Heart left ventricle (tissue), 13 donors: ENCODE results near the gene RPSA.

Experiments used
- CTCF ChIP-seq, 12 donors: fragments of 200-600 bp; sonication (generic) in 4 of 12; IDR thresholded peaks; one replicate each; pipeline versions ENCODE4 v1.5.0 to v1.8.0; 2018 to 2022; ENCODE audit warnings: antibody characterized with exemption in 12 of 12, mild to moderate bottlenecking in 5 of 12
- POLR2A ChIP-seq, 2 donors: fragments of 450-650 bp; IDR thresholded peaks; one replicate each; pipeline ENCODE4 v1.6.1; 2017; ENCODE audit warnings: antibody characterized with exemption in 2 of 2, mild to moderate bottlenecking in 2 of 2, moderate library complexity in 2 of 2
- donor health status: ischemic (EF 13 %, LVEDD 7.1; RV severe dilation, severe dysfunction).
- donor health status: DM: no; HTN: yes; CAD: no.
- donor health status: DM: no; HTN: no; CAD: no.
- donor health status: ischemic (EF 25% LVEDD 6.9; RV normal size, moderate dysfunction).
- donor health status: ischemic (EF 25% LVEDD 5.7; RV mildly dilated, moderate dysfunction).
- donor health status: ischemic (EF 35%, LVEDD 5.7; RV mildly dilated, moderate dysfunction).
- donor health status: nonischemic (EF 11% LVEDD 7.7; RV severe dilation, severe dysfunction).
- donor health status: DM: yes; HTN: yes; CAD: no.
- donor health status: PGD.
- donor health status: ischemic (EF 29% LVEDD 5.4; RV normal size, mild dysfunction).
- donor health status: nonischemic (EF 23%, LVEDD 6.1; RV moderate dilation, normal function).

- TF ChIP-seq POLR2A (IDR thresholded peaks at IDR 0.05) (no peak), CTCF (IDR thresholded peaks at IDR 0.05) (no peak)
These were observed 21.9 kb upstream of the RPSA start for GRCh38 chr3:39384665-39385000.
